ENCODE results near the gene SLC25A21. TPM values are rescaled to one million over a fixed set of nuclear protein-coding genes. Genes with fewer than 3 reads are reported as not detected.

Gene SLC25A21
- total and polyA plus RNA-seq, 10 of the 15 experiments (the other 5 are each of a cell fraction or from before 2014, with no cell fraction given) = 0.06 to 0.72 (median 0.17) TPM; not detected in 3

GRCh38 chr14:37195327-37195726 lies 22.9 kb upstream of the SLC25A21 start (continued):
- TF ChIP-seq RCOR1 (conservative IDR thresholded peaks at IDR 0.05; ENCODE audit: low read depth, low read length) (no peak), BCLAF1 (IDR thresholded peaks at IDR 0.05) (no peak), POLR2A (IDR thresholded peaks at IDR 0.05; ENCODE audit: low read depth, low read length) (no peak), IRF4 (IDR thresholded peaks at IDR 0.05; ENCODE audit: low read depth, low read length) (no peak), HCFC1 (IDR thresholded peaks at IDR 0.05; ENCODE audit: low read length) (no peak), EED (IDR thresholded peaks at IDR 0.05; ENCODE audit: low read depth) (no peak), HDGF (IDR thresholded peaks at IDR 0.05) (no peak), ELK1 (IDR thresholded peaks at IDR 0.05; ENCODE audit: low read depth, low read length) (no peak), SMAD5 (IDR thresholded peaks at IDR 0.05; ENCODE audit: low read depth) (no peak)

GRCh38 chr14:37194698-37195097 lies 22.3 kb upstream of the SLC25A21 start:
- POLR2A ChIA-PET = no interaction called here
- 0% methylated on average over 2 of the region's 2 CpGs for WGBS (ENCODE audit: insufficient coverage, insufficient replicate concordance, low lambda C conversion rate, missing lambda C conversion rate)
- TF ChIP-seq DPF2 (IDR thresholded peaks at IDR 0.05) (no peak), RAD21 (IDR thresholded peaks at IDR 0.05; ENCODE audit: insufficient read depth, low read depth, low read length) (no peak), SREBF1 (IDR thresholded peaks at IDR 0.05; ENCODE audit: low read length) (no peak), SMARCA5 (IDR thresholded peaks at IDR 0.05) (no peak), SIN3A (IDR thresholded peaks at IDR 0.05; ENCODE audit: low read depth, low read length) (no peak), E4F1 (IDR thresholded peaks at IDR 0.05; ENCODE audit: borderline replicate concordance, partially characterized antibody) (no peak), TCF3 (IDR thresholded peaks at IDR 0.05; ENCODE audit: borderline replicate concordance, insufficient read depth, low read depth, low read length) (no peak)
- TF ChIP-seq, protein P1, sequence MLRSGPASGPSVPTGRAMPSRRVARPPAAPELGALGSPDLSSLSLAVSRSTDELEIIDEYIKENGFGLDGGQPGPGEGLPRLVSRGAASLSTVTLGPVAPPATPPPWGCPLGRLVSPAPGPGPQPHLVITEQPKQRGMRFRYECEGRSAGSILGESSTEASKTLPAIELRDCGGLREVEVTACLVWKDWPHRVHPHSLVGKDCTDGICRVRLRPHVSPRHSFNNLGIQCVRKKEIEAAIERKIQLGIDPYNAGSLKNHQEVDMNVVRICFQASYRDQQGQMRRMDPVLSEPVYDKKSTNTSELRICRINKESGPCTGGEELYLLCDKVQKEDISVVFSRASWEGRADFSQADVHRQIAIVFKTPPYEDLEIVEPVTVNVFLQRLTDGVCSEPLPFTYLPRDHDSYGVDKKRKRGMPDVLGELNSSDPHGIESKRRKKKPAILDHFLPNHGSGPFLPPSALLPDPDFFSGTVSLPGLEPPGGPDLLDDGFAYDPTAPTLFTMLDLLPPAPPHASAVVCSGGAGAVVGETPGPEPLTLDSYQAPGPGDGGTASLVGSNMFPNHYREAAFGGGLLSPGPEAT (IDR thresholded peaks at IDR 0.05; ENCODE audit: low read depth) = no peak

More at GRCh38 chr14:37194698-37195097, 22.3 kb upstream of the SLC25A21 start:
- H4K20me1 ChIP-seq (ENCODE audit: control insufficient read depth, insufficient read depth) = no peaks in the 10 kb centered on the region
- ATAC-seq (no peak), DNase-seq (ENCODE audit: low read depth, low spot score) (no peak), FAIRE-seq (no peak)
- no peaks in the 10 kb centered on the region for H3K36me3 ChIP-seq (ENCODE audit: control insufficient read depth in 2 of 2, insufficient read depth in 2 of 2, low read length in 1 of 2)
- intact Hi-C loops (cut with micrococcal nuclease; ENCODE audit: unreplicated experiment) = no loop called here
- H3K4me3 ChIP-seq = no peak overlapping the region
- in situ Hi-C loops (cut with MboI) = no loop called here
- no TSS peak for BruUV-seq (replicated peaks)
- no peaks in the 10 kb centered on the region for H3K27me3 ChIP-seq (replicated peaks in 1 of 2; ENCODE audit: control insufficient read depth in 2 of 2, insufficient read depth in 2 of 2, low read length in 1 of 2)
- SMC1A ChIA-PET (ENCODE audit: uncharacterized antibody, unreplicated experiment) = no interaction called here
- CTCF ChIA-PET = no interaction called here
- no peaks in the 10 kb centered on the region for H3K4me1 ChIP-seq (ENCODE audit: control insufficient read depth, insufficient read depth, low read length)
- no peak overlapping the region for H2AFZ ChIP-seq (ENCODE audit: control insufficient read depth, low read depth, low read length)
- RAD21 ChIA-PET (ENCODE audit: unreplicated experiment) = no interaction called here
- H3K9me3 ChIP-seq (replicated peaks; ENCODE audit: control insufficient read depth, insufficient read depth, low read length) = no peaks in the 10 kb centered on the region; the same call in 2 of the 3 replicates
- H3K27ac ChIP-seq (ENCODE audit: control insufficient read depth, insufficient read depth) = no peak overlapping the region
- no peak overlapping the region for H3K4me2 ChIP-seq (ENCODE audit: control insufficient read depth, insufficient read depth)
- no peaks in the 10 kb centered on the region for H3K79me2 ChIP-seq (ENCODE audit: control insufficient read depth, insufficient read depth, low read length)
- no peak overlapping the region for H3K9ac ChIP-seq (ENCODE audit: control insufficient read depth, insufficient read depth, low read length)

Measured in GM12878 (cell line).